HCT116 (cell line): ENCODE results near the gene CSTA. TPM values are rescaled to one million over a fixed set of nuclear protein-coding genes. Genes with fewer than 3 reads are reported as not detected.

ENCODE experiments used
- ATAC-seq: fragments of 200-7000 bp; cut with Tn5 transposase; 2 replicates; pipeline ENCODE4 v1.9.1; 2020; ENCODE audit warnings: mild to moderate bottlenecking, moderate library complexity
- BruUV-seq: library from RNA; stranded (reverse); fragments of 400-500 nt; replicated peaks from 2 replicates; lab custom pipeline; 2021; lab: Mats Ljungman, UMichigan
- CTCF ChIA-PET: fragments of 300-600 bp; sonication (Branson Sonifier 250); formaldehyde crosslinking; loops from one replicate; lab custom pipeline; 2021; ENCODE audit warnings: antibody characterized with exemption; lab: Charles Lee
- POLR2A ChIA-PET: fragments of 300-600, 350-600 bp; sonication (Branson Sonifier 250); formaldehyde crosslinking; loops from one replicate; lab custom pipeline; 2021; ENCODE audit warnings: antibody characterized with exemption; lab: Charles Lee
- RAD21 ChIA-PET, 2 experiments: fragments of 300-600 bp; sonication (Branson Sonifier 250); formaldehyde crosslinking; loops; one replicate each; lab custom pipeline; 2023; ENCODE audit warnings: low total read pairs in 2 of 2; ENCODE audit not compliant: uncharacterized antibody in 2 of 2, unreplicated experiment in 2 of 2, low non-redundant PET in 1 of 2; lab: Charles Lee
- DNase-seq: peaks from one replicate; pipeline ENCODE4 v3.0.0-alpha.2; 2010; ENCODE audit warnings: low read depth, low spot score
- H2AFZ ChIP-seq: fragments of 200-600 bp; shearing (Covaris generic), sonication (generic); 2 replicates; pipeline ENCODE4 v1.6.1; 2017; ENCODE audit warnings: low read depth, mixed run types, mixed read lengths, antibody characterized with exemption, low read length; ENCODE audit not compliant: poor library complexity, severe bottlenecking
- H3K27ac ChIP-seq: 2 replicates; pipeline ENCODE4 v1.5.1; 2012; ENCODE audit warnings: low read depth, low read length
- H3K27me3 ChIP-seq: fragments of 200-600 bp; sonication (generic); 2 replicates; pipeline ENCODE4 v1.6.1; 2016; ENCODE audit warnings: mixed run types, low read length, mixed read lengths; ENCODE audit not compliant: insufficient read depth
- H3K36me3 ChIP-seq, 2 experiments: fragments of 200-500 bp in 1 of 2; fragments of 200-600 bp in 1 of 2; sonication (Bioruptor generic) in 1 of 2; sonication (generic) in 1 of 2; 2 replicates each; pipeline versions ENCODE4 v1.5.1 to v1.6.1; 2014 to 2016; ENCODE audit warnings: low read length in 2 of 2, inconsistent platforms in 1 of 2, mixed read lengths in 1 of 2, mixed run types in 1 of 2; ENCODE audit not compliant: insufficient read depth in 2 of 2, control insufficient read depth in 1 of 2
- H3K4me1 ChIP-seq, 2 experiments: fragments of 200-600 bp in 1 of 2; sonication (generic) in 1 of 2; 2 replicates each; pipeline versions ENCODE4 v1.5.1 to v1.6.1; 2012 to 2017; ENCODE audit warnings: low read length in 2 of 2, inconsistent platforms in 1 of 2, mild to moderate bottlenecking in 1 of 2, mixed read lengths in 1 of 2, mixed run types in 1 of 2, moderate library complexity in 1 of 2; ENCODE audit not compliant: insufficient read depth in 2 of 2, control insufficient read depth in 1 of 2
- H3K4me2 ChIP-seq: fragments of 200-600 bp; sonication (generic); 2 replicates; pipeline ENCODE4 v1.6.1; 2017; ENCODE audit warnings: mixed run types, low read length, mixed read lengths
- H3K4me3 ChIP-seq, 2 experiments: fragments of 200-600 bp in 1 of 2; sonication (generic) in 1 of 2; replicated peaks in 1 of 2; 2 replicates each; pipeline ENCODE4 v1.5.1; 2011 to 2016; ENCODE audit warnings: low read length in 2 of 2, control low read depth in 1 of 2, low read depth in 1 of 2, mild to moderate bottlenecking in 1 of 2, mixed read lengths in 1 of 2, mixed run types in 1 of 2
- H3K79me2 ChIP-seq: fragments of 200-600 bp; sonication (generic); 2 replicates; pipeline ENCODE4 v1.6.1; 2017; ENCODE audit warnings: mild to moderate bottlenecking, mixed run types, low read length, moderate library complexity, mixed read lengths; ENCODE audit not compliant: insufficient read depth
- H3K9ac ChIP-seq: fragments of 200-600 bp; sonication (generic); 2 replicates; pipeline ENCODE4 v1.6.1; 2016; ENCODE audit warnings: low read length, mixed read lengths
- H3K9me2 ChIP-seq: fragments of 200-600 bp; sonication (generic), shearing (Covaris generic); 2 replicates; pipeline ENCODE4 v1.6.1; 2017; ENCODE audit warnings: mixed run types, mild to moderate bottlenecking, moderate library complexity; ENCODE audit not compliant: insufficient read depth
- H3K9me3 ChIP-seq, 2 experiments: fragments of 200-500 bp in 1 of 2; fragments of 200-600 bp in 1 of 2; sonication (Bioruptor generic) in 1 of 2; sonication (generic) in 1 of 2; 2 replicates each; pipeline ENCODE4 v1.6.1; 2014 to 2017; ENCODE audit warnings: low read length in 2 of 2, mixed read lengths in 2 of 2, inconsistent platforms in 1 of 2, low read depth in 1 of 2, mild to moderate bottlenecking in 1 of 2, mixed run types in 1 of 2, moderate library complexity in 1 of 2; ENCODE audit not compliant: control insufficient read depth in 1 of 2, insufficient read depth in 1 of 2
- H4K20me1 ChIP-seq: fragments of 200-600 bp; sonication (generic), shearing (Covaris generic); 2 replicates; pipeline ENCODE4 v1.6.1; 2017; ENCODE audit warnings: mixed run types, mild to moderate bottlenecking, moderate library complexity; ENCODE audit not compliant: insufficient read depth
- CBX3 ChIP-seq: IDR thresholded peaks from 2 replicates; pipeline ENCODE4 v1.6.1; 2012; ENCODE audit warnings: low read depth
- FOSL1 ChIP-seq: IDR thresholded peaks from 2 replicates; pipeline ENCODE4 v1.6.1; 2012; ENCODE audit warnings: low read depth
- SRF ChIP-seq: IDR thresholded peaks from 2 replicates; pipeline ENCODE4 v1.6.1; 2012; ENCODE audit warnings: low read depth
- ZNF274 ChIP-seq: fragments of 200-500 bp; sonication (Bioruptor generic); IDR thresholded peaks from 2 replicates; pipeline ENCODE4 v1.6.1; 2014; ENCODE audit warnings: mild to moderate bottlenecking, low read depth, low read length, inconsistent platforms
- intact Hi-C: fragments of 100-400 bp; cut with micrococcal nuclease; formaldehyde crosslinking; loops from 2 replicates; pipeline ENCODE4 v1.10.0; 2022
- total RNA-seq: library from RNA; stranded (reverse); gene quantifications from one replicate; pipeline ENCODE4 v1.2.1, GENCODE V29; 2021; ENCODE audit not compliant: unreplicated experiment
- TF ChIP-seq, protein P1 (sequence below): IDR thresholded peaks from 2 replicates; pipeline ENCODE4 v1.6.1; 2012

CSTA gene
- total RNA-seq, 1 experiment from 2014 or later, result 11.0 TPM

DNA sequence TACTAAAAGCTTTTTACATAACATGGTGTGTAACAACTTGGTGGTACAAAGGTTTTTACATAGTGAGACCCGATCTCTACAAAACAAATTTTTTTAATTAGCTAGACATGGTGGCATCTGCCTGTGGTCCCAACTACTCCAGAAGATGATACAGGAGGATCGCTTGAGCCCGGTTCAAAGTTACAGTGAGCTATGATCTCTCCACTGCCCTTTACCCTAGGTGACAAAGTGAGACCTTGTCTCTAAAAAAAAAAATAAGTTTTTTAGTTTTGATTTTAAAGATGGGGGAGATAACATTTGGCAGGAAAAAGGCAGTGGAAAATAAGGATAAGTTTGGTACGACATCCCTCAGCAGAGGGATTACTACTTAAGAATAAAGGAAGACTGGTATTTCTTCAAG is 64.8 kb downstream of the CSTA start (continued):
- TF ChIP-seq, protein P1, sequence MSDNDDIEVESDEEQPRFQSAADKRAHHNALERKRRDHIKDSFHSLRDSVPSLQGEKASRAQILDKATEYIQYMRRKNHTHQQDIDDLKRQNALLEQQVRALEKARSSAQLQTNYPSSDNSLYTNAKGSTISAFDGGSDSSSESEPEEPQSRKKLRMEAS, result no peak
- TF ChIP-seq CBX3, result no peak
- no peak for TF ChIP-seq SRF

DNA sequence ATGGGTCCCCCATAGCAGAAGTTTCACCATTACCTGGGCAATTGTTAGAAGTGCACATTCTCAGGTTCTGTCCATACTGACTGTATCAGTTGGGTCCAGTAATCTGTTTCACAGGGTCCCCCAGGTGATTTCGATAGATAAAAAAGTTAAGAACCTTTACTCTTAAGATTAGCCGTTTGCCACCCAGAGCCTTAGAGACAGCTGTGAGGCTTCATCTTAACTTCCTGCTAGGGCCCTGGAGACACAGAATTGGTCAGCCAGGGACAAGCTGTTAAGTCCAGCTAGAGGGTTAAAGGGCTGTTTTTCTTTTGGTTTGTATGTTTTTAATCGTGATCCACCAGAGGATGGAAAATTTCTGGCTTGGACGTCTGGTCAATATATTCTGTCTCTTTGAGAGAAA is 65.6 kb downstream of the CSTA start:
- Histone ChIP-seq H4K20me1 (no peaks in the 10 kb centered on the region), H2AFZ (no peak overlapping the region), H3K9me3 (no peaks in the 10 kb centered on the region), H3K9me2 (no peaks in the 10 kb centered on the region), H3K79me2 (peaks cover 74% of the 10 kb centered on the region), H3K27me3 (no peaks in the 10 kb centered on the region), H3K36me3 (peaks cover 0 to 15% of the 10 kb centered on the region in 2 experiments; a peak in 3 of 4 replicates), H3K9ac (no peak overlapping the region), H3K4me2 (no peak overlapping the region), H3K4me3 (no peak overlapping the region), H3K4me1 (peaks cover 0 to 4% of the 10 kb centered on the region in 2 experiments; a peak in 1 of 4 replicates), H3K27ac (no peak overlapping the region)
- no peak for DNase-seq
- ChIA-PET POLR2A (no interaction called here), CTCF (no interaction called here), RAD21 (no interaction called here)
- BruUV-seq, result no TSS peak
- intact Hi-C loops, result no loop called here
- TF ChIP-seq ZNF274, result no peak
- TF ChIP-seq SRF, result no peak
- TF ChIP-seq FOSL1, result no peak
- TF ChIP-seq, all 23 proteins: peak for 0
- ATAC-seq, result no peak

Other genes with a start within 250 kb of the CSTA start
- gene CASR, start 141.6 kb upstream of the CSTA start, total RNA-seq, result not detected
- gene MIX23, start 58.0 kb downstream of the CSTA start, total RNA-seq, result 76.2 TPM
- gene FAM162A, start 58.9 kb downstream of the CSTA start, total RNA-seq, result 74.1 TPM
- 3.4 TPM for gene WDR5B, start 90.8 kb downstream of the CSTA start, total RNA-seq
- gene KPNA1, start 189.7 kb downstream of the CSTA start, total RNA-seq, result 73.4 TPM
- gene PARP9, start 239.1 kb downstream of the CSTA start, total RNA-seq, result 9.5 TPM
- 13.1 TPM for gene DTX3L, start 239.1 kb downstream of the CSTA start, total RNA-seq